Measurements from ENCODE around the gene SCGB1A1.
"Not testable (repeated sequence)": the region's sequence is repeated elsewhere in the genome, so short reads cannot be mapped to it uniquely, and the experiment has no call there.

The SCGB1A1 gene

DNA sequence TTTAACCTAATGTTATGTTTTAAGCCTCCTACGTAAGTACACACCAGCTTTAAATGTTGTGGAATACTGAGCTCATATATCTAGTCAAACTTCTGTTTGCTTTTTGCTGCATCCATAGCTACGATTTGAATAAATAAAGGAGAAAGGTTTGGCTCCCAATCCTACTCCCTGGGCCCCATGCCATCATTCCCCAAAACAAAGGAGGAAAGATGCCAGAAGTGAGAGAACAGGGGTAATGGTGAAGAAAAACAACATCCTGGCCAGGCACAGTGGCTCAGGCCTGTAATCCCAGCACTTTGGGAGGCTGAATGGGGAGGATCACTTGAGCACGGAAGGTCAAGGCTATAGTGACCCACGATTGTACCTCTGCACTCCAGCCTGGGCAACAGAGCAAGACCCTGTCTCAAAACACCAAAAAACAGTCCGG lies 26.5 kb downstream of the SCGB1A1 start:
- in situ Hi-C loops (cut with HindIII; ENCODE audit: low sequenced_read_pairs) = no loop called here

DNA sequence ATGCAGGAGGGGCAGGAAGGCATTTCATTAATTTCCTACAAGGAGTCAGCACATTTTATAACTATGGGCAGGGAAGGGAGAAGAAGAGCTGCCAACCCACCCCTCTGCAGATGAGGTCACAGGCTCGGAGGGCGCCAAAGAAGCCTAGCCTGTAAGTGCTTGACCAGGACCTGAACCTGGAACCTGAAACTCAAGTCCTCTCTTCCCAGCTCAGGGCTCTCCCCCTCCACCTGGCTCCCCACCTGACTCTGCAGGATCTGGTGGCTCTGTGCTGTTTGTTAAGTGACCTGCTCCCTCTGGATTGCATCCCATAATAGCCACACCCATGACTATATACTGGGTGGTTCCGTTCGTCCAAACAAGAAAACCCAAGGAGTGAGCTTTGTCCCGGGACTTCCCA lies 27.3 kb downstream of the SCGB1A1 start:
- in situ Hi-C loops (cut with HindIII; ENCODE audit: low sequenced_read_pairs) = no loop called here

DNA sequence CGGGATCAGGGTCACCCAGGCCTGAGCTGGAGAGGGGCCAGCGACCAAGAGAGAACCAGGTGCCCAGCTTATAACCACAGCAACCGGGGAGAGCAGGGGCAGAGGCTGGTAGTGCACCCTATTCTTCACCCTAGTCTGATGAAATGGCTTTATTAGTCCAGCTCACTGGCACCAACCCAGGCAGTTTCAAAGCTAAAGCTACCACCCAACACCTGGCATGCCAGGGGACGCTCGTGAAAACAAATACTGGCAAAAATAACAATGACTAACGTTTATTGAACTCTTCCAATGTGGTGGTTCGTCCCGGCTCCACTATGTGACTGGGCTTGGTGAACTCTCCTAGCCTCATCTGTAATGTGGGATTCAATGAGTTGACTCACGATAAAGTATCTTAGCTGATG lies 30.6 kb downstream of the SCGB1A1 start:
- in situ Hi-C loops (cut with HindIII; ENCODE audit: low sequenced_read_pairs) = no loop called here

- in situ Hi-C loops (cut with HindIII; ENCODE audit: low sequenced_read_pairs) = not testable (repeated sequence)
These were observed 31.1 kb downstream of the SCGB1A1 start for GRCh38 chr11:62449912-62450311.

DNA sequence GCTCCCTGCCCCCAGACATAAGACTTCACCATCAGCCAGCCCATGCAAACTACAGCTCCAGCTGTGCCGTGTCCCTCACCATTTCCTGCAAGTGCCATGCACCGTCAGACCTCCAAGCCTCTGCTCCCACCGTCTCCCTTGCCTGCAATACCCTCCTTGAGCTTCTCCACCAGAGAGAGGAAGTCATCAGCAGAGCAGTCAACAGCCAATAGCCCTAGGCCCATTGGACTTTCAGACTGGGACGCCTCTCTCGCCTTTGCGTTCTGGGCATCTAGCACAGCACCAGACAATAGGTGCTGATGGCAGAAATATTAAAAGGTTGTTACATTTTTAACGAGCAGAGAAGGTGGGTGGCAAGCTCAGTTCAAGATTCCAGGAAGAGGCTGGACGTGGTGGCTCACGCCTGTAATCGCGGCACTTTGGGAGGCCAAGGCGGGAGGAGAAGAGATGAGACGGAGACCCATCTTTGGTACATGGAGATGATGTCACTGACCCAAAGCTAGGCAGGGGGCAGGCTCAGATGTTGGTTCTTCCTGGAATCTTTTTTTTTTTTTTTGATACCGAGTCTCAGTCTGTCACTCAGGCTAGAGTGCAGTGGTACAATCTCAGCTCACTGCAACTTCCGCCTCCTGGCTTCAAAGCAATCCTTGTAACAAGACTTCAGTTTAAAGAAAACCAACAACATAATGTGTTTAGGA lies 31.9 kb downstream of the SCGB1A1 start:
- in situ Hi-C loops (cut with HindIII; ENCODE audit: low sequenced_read_pairs) = no loop called here

GRCh38 chr11:62451241-62451621 lies 32.4 kb downstream of the SCGB1A1 start:
- in situ Hi-C loops (cut with HindIII; ENCODE audit: low sequenced_read_pairs) = no loop called here

DNA sequence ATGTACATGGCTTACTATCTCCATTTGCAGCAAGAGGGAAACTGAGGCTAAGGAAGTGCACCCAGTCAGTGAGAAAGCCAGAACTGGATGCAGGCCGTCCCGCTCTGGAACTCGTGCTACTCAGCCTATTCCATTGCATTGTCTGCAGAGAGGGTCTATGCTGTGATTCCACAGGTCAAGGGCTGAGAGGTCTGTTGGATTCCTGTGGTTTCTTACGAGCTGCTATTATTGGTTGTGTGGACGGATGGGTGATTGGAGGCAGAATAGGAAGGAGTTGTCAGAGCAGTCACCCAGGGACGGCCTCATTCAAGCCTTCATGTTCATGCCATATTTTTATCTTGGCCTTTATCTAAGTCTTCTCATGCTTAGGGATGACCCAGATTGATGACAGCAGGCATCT lies 33.4 kb downstream of the SCGB1A1 start:
- in situ Hi-C loops (cut with HindIII; ENCODE audit: low sequenced_read_pairs) = no loop called here

GRCh38 chr11:62452839-62453468 lies 34.1 kb downstream of the SCGB1A1 start:
- in situ Hi-C loops (cut with HindIII; ENCODE audit: low sequenced_read_pairs) = no loop called here

DNA sequence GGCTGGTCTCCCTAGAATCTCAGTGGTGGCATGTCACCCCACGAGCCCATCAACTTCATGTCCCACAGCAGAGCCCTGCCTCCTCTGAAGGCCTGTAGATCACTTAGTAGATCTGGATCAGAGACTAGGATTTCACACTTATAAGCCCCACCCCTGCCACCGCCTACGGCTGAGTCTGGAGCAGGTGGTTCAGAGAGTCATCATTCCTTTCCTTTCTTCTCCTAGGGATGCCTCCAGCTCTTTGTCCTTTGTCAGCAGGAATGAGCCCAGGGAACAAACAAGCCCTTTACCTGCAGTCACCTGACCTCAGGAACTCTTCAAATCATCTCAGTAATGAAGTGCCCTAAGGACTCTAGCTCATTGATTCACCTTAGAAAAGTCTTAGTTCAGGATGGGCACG lies 37.8 kb downstream of the SCGB1A1 start:
- in situ Hi-C loops (cut with HindIII; ENCODE audit: low sequenced_read_pairs) = no loop called here

DNA sequence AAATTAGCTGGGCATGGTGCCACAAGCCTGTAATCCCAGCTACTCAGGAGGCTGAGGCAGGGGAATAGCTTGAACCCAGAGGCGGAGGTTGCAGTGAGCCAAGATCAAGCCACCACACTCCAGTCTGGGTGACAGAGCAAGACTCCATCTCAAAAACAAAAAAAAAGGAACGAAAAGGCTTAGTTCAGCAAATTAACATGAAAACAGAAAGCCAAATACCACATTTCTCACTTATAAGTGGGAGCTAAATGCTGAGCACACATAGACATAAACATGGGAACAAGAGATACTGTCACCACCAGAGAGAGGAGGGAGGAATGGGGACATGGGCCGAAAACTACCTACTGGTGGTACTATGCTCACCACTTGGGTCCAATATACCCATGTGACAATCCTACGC lies 38.6 kb downstream of the SCGB1A1 start:
- in situ Hi-C loops (cut with HindIII; ENCODE audit: low sequenced_read_pairs) = no loop called here

GRCh38 chr11:62458212-62459002 lies 39.6 kb downstream of the SCGB1A1 start:
- in situ Hi-C loops (cut with HindIII; ENCODE audit: low sequenced_read_pairs) = no loop called here

DNA sequence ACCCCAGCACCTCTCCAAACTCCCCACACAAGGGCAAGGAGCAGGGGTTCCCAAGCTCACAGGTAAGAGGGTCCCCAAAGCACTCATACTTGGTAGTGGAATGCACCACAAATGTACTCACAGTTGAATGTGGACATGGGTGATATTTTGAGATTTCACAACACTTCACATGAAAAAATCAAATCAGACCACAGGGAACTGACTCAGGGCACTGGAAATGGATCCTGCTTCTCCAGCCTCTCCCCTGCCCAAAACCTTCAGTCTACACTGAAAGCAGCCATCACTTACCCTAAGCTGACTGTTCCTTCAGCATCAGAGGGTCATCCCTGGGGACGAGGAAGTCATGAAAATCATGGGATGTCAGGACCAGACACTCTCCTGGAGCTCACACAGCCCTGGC lies 40.2 kb downstream of the SCGB1A1 start:
- in situ Hi-C loops (cut with HindIII; ENCODE audit: low sequenced_read_pairs) = no loop called here

DNA sequence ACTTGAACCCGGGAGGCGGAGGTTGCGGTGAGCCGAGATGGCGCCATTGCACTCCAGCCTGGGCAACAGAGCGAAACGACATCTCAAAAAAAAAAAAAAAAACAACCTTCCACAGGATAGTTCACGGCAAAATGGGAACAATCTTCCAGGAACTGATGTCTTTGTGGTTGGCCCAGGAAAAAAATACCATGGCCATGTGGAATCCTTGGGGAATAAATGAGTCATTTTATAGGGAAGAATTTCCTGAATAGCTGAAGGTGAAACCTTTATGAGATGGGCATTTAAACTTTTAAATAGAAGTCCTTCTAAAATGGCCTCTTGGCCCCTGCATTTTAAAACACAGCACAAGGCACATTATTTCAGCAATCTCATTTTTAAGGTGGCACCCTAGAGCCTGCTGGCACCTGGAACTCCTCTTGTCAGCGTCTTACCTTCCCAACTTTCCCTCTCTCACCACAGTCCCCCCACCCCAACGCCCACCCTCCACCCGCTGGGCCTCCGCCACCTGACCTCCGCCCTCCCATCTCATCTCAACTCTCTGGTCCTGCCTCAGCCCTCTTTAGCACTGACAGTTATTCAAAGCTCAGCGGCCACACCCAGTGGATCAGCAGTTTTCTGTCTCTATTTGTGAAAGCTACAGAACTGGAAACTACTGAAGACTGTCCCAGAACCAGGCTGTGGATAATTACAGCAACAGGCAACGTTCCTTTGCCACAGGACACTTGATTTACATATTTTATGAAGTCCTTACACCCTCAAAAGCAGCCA lies 43.1 kb downstream of the SCGB1A1 start:
- in situ Hi-C loops (cut with HindIII; ENCODE audit: low sequenced_read_pairs) = no loop called here

- in situ Hi-C loops (cut with HindIII; ENCODE audit: low sequenced_read_pairs) = no loop called here
These were observed 43.7 kb downstream of the SCGB1A1 start for GRCh38 chr11:62462508-62462892.

DNA sequence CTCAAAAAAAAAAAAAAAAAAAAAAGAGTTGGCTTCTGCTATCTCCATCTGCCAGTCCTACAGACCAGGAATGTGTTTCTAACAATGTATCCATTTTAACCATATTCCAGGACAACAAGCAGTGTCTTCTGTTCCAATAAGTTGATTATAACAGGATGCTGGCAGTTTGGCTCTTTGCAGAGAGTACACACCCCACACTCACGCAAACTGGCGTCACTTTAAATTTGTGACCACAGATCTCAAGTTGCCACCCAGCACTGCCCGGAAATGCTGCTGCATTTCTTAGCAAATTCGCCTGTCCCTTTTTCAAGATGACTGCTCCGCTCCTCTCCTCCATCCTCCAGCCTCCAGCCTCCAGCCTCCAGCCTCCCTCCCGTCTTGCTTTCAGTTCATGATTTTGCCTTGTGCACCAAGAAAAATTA lies 44.3 kb downstream of the SCGB1A1 start:
- in situ Hi-C loops (cut with HindIII; ENCODE audit: low sequenced_read_pairs) = no loop called here

DNA sequence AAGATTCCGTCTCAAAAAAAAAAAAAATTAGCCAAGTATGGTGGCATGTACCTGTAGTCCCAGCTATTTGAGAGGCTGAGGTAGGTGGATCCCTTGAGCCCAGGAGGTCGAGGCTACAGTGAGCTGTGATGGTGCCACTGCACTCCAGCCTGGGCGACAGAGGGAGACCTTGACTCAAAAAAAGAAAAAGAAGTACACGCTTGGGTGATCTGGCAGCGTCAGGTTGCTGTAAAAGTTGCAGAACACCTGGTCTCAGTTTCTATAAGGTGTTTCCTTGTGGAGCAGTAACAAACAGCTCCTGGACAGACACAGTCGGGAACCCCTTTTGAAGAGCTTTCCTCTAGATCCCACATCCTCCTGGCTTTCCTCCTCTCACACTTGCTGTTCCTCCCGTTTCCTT lies 45.8 kb downstream of the SCGB1A1 start:
- in situ Hi-C loops (cut with HindIII; ENCODE audit: low sequenced_read_pairs) = no loop called here

GRCh38 chr11:62466444-62466843 lies 47.6 kb downstream of the SCGB1A1 start:
- in situ Hi-C loops (cut with HindIII; ENCODE audit: low sequenced_read_pairs) = no loop called here

- in situ Hi-C loops (cut with HindIII; ENCODE audit: low sequenced_read_pairs) = no loop called here
These were observed 49.7 kb downstream of the SCGB1A1 start for GRCh38 chr11:62468577-62468976.

GRCh38 chr11:62471603-62472002 lies 52.8 kb downstream of the SCGB1A1 start:
- in situ Hi-C loops (cut with HindIII; ENCODE audit: low sequenced_read_pairs) = no loop called here

DNA sequence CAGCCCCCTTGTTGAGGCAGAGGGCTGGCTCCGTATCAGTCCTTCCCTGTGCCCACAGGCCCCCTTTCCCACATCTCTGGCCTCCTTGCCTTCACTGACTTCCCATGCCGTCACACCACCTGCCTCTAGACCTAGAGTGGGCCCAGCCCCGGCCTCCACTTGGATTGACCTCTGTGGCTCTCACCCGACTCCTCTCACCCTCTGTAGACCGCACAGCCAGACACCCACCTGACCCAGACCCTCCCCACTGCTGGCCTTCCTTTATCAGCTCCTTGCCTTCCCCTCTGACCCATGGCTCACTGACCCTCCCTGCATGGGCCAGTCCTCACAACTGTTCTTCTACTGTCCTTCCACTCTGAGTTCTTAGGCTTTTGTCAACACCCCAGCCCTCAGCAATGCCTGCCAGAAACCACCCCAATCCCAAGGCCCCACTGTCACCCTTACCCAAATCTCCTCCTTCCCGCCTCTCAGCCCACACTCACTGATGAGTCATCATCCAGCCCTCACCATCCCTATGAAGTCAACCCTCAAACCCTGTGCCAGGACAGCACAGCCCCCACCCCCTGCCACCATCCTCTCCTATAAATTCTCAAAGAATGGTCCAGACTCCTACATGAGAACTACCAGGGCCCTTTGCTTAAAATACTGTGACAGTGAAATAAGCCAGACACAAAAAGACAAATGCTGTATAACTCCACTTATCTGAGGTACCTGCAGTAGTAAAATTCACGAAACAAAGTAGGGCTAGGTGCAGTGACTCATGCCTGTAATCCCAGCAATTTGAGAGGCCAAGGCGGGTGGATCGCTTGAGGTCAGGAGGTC lies 53.4 kb downstream of the SCGB1A1 start:
- in situ Hi-C loops (cut with HindIII; ENCODE audit: low sequenced_read_pairs) = no loop called here
